Rectal smooth muscle tissue (tissue), 1 donor: ENCODE measurements around the gene CD8B.
"Not testable (repeated sequence)": the region's sequence is repeated elsewhere in the genome, so short reads cannot be mapped to it uniquely, and the experiment has no call there.

Experiments used
- H3K27ac ChIP-seq: one replicate; pipeline ENCODE4 v1.7.0; 2013; ENCODE audit warnings: low read depth, low read length, inconsistent platforms
- H3K27me3 ChIP-seq: one replicate; pipeline ENCODE4 v1.7.0; 2013; ENCODE audit warnings: low read length; ENCODE audit not compliant: control insufficient read depth, insufficient read depth
- H3K36me3 ChIP-seq: one replicate; pipeline ENCODE4 v1.7.0; 2013; ENCODE audit warnings: low read length; ENCODE audit not compliant: control insufficient read depth, insufficient read depth
- H3K4me1 ChIP-seq: one replicate; pipeline ENCODE4 v1.7.0; 2013; ENCODE audit warnings: low read length; ENCODE audit not compliant: control insufficient read depth, insufficient read depth
- H3K4me3 ChIP-seq: one replicate; pipeline ENCODE4 v1.7.0; 2013; ENCODE audit warnings: low read length
- H3K9ac ChIP-seq: one replicate; pipeline ENCODE4 v1.7.0; 2013; ENCODE audit warnings: low read length

The CD8B gene

DNA sequence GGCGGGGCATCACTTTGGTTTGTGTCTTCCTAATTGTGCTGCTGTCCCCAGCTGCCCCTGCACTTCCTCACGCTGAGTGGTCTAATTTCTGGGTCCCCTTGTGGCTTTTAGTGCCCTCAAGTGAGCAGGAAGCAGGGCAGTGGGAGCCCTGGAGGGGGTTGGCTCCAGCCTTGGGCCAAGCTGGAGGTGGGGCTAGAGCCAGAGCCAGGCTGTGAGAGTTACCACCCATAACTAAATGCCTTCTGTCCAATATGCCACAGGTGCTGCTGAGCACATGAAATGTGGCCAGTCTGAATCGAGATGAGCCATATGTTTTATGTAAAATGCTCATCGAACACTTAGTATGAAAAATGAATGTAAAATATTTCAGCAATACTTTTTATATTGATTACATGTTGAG lies 5.2 kb downstream of the CD8B start:
- not testable (repeated sequence) for H3K36me3 ChIP-seq, H3K4me1 ChIP-seq, H3K4me3 ChIP-seq, H3K27me3 ChIP-seq, H3K9ac ChIP-seq, H3K27ac ChIP-seq

DNA sequence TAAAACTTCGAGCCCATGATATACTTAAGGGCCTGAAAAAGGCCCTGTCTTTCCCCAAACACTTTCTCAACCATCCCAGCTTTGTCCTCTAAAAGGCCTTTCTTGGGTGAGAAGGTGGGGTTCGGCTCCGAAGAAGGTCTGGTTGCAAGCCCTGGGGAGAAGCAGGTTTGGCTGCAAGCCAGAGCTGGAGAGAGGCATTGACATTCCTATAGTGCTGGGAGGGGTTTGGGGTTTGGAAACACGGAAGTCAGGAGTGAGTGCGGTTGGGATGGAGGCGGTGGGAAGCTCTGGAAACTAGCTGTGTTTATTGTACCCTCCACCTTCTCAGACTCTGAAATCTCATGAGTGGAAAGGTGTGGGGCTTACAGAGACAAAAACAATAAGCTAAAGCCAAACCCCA lies 5.7 kb downstream of the CD8B start:
- not testable (repeated sequence) for H3K4me3 ChIP-seq, H3K27me3 ChIP-seq, H3K4me1 ChIP-seq, H3K36me3 ChIP-seq, H3K27ac ChIP-seq, H3K9ac ChIP-seq

DNA sequence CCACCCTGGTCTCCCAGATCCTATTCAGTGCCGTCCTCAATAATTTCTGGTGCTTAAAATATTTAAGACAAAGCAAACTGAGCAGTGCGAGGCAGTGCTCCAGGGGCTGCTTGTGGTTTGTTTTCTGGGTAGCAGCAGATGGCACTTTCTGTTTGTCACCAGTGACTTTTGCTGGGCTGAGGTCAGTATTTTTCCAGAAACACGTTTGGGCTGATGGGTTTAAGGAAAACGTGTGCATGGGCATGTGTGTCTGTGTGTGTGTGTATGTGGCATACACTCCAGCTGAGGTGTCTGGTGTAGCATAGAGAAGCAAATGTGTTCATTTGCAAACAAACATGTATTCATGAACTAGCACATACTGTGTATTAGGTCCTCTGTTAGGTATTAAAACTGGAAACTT lies 10.1 kb downstream of the CD8B start:
- not testable (repeated sequence) for H3K36me3 ChIP-seq, H3K9ac ChIP-seq, H3K27ac ChIP-seq, H3K4me3 ChIP-seq, H3K4me1 ChIP-seq, H3K27me3 ChIP-seq

DNA sequence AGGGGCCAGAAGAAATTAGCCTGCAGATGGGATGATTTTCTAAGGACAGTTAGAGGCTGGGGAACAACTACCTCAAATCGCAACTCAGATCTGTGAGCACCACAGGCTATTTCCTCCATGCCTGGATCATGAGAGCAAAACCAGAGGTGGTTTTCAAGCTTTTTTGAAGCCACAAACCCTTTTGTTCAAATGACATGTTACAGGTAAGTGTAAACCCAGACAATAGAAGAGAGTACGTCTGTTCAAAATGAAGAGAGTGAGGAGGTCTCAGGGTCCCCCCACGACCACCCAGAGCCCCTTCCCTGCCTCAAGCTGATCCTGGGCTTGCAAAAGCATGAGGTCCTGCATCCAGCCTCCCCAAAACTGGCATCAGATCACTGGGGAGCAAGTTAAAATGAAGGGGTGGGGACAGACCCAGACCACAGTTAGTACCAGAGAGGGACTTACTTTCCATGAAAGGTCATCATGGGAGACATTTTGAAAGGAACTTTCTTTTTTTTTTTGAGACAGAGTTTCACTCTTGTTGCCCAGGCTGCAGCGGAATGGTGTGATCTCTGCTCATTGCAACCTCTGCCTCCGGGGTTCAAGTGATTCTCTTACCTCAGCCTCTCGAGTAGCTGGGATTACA lies 19.0 kb downstream of the CD8B start:
- not testable (repeated sequence) for H3K4me3 ChIP-seq, H3K27ac ChIP-seq, H3K36me3 ChIP-seq, H3K27me3 ChIP-seq, H3K9ac ChIP-seq, H3K4me1 ChIP-seq

DNA sequence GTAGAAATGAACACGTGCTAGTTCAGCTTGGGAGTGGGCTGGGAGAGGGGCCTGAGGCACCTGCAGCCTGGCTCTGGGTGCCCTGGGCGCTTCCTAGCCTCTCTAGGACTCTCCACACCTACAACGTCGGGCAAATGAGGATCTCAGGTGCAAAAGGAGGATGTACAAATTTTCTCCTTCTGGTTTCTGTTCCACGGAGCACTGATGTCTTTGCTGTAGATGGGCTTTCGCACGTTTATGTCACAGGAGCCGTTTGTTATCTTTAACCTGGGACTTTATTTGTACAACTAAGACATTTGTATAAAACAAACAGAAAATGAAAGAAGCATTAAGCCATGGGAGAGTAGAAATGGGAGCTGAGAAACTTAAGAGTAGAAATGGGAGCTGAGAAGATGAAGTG lies 20.4 kb downstream of the CD8B start:
- not testable (repeated sequence) for H3K36me3 ChIP-seq, H3K27ac ChIP-seq, H3K27me3 ChIP-seq, H3K4me3 ChIP-seq, H3K9ac ChIP-seq, H3K4me1 ChIP-seq

DNA sequence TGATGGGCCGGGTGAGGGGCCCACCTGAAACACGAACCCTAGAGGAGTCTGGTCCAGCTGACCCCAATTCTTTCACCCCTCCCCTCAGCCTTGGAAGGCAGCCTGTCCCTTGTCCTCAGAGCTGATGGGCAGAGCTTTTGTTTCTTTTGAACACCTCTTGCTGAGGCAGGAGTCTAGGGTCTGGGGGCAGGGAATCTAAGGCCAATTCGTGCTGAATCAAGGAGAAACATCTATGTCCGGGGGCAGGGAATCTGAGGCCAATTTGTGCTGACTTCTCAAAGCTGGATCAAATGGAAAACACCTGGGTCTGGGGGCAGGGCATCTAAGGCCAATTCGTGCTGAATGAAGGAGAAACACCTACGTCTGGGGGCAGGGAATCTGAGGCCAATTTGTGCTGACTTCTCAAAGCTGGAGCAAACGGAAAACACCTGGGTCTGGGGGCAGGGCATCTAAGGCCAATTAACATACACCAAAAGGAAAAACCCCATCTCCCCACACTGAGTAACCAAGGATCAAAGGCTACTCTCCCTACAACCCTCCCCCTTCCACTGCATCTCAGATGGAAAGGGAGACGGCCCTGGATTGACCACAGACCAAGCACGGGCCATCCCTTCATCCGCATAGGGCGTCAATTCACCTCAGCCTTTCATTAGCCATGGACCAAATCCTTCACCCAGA lies 21.7 kb downstream of the CD8B start:
- H3K9ac ChIP-seq, H3K4me1 ChIP-seq, H3K36me3 ChIP-seq, H3K4me3 ChIP-seq, H3K27ac ChIP-seq, H3K27me3 ChIP-seq: not testable (repeated sequence)

DNA sequence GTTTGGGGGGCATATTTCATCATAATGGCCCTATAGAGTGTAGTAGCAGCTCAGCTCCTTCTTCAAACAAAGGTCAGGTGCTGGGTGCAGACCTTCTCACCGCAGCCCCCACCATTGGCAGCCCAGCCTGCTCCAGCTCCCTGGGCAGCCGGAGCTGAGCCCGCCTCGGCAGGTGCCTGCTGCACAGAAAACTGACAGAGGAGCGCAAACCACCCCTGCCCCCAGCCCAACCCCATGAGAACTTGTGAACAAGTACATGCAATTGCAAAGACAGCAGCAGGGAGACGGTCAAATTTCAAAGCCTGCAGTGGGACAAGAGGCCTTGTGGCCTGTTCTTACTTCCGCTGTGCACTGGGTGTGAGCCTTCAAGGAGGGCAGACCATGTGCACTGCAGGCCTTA lies 22.2 kb downstream of the CD8B start:
- not testable (repeated sequence) for H3K27me3 ChIP-seq, H3K36me3 ChIP-seq, H3K4me3 ChIP-seq, H3K27ac ChIP-seq, H3K9ac ChIP-seq, H3K4me1 ChIP-seq

DNA sequence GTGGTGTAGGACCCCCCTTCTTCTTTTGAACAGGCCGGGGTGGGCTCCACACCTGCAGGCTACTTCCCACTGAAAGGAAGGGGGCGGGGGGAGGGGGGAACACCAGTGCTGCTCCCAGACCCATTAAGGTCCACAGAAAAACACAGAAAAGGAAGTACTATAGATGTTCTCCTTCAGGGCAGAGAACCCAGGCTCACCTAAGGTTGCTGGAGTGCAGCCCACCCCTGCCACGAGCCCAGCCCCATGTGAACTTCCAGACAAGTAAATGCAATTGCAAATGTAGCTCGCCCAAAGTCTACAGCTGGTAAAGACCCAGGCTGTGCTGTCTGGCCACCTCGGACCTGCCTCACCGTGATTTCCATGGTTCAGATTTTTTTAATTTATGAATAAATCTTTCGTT lies 24.0 kb downstream of the CD8B start:
- not testable (repeated sequence) for H3K36me3 ChIP-seq, H3K4me3 ChIP-seq, H3K4me1 ChIP-seq, H3K9ac ChIP-seq, H3K27ac ChIP-seq, H3K27me3 ChIP-seq

DNA sequence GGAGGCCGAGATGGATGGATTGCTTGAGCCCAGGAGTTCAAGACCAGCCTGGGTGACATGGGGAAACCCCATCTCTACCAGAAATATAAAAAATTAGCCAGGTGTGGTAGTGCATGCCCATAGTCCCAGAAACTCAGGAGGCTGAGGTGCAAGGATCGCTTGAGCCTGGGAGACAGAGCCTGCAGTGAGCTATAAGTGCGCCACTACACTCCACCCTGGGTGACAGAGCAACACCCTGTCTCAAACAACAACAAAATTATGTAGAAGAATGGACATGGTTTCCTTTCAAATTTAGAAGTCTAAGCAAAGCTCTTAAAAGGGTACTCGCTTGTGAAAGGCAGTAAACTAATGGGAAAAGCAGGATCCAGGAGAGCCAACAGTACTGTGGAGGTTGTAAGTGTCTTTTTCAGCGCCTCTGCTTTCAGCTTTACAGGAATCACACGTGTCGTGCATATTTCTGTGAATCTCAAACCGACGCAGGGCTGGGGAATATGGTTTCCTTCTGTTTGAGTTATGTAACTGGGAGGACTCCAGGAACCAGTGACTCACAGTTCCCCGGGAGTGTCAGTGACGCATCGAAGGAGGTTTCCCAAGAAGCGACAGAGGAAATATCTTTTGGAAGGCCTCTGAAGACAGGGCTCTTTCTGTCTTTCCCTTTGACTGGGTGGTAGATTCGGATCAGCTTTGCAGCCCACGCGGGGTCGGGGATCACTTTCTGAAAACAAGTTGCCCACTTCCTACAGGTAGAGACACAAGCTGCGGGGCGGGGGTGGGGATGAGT lies 24.6 kb downstream of the CD8B start:
- H3K27me3 ChIP-seq, H3K9ac ChIP-seq, H3K36me3 ChIP-seq, H3K4me3 ChIP-seq, H3K4me1 ChIP-seq: not testable (repeated sequence)
- peak overlapping the region; percentile 61 for H3K27ac ChIP-seq

DNA sequence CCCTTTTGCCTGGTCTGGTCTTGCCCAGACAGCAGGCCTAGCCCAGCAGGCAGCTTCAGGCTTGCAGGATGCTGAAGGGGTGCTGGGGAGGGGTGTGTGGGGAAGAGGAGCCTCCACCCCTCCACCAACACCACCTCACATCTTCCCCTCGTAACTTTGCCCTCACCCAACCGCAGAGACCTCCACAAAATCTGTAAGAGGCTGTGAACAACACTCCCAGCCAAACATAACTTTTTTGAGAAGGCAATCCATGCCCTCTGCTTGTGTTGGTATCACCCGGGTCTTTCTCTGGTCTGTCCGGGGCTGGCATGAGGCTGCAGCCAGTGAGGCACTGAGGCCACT lies 26.2 kb downstream of the CD8B start:
- H3K36me3 ChIP-seq, H3K4me3 ChIP-seq, H3K4me1 ChIP-seq, H3K27me3 ChIP-seq, H3K9ac ChIP-seq, H3K27ac ChIP-seq: not testable (repeated sequence)

DNA sequence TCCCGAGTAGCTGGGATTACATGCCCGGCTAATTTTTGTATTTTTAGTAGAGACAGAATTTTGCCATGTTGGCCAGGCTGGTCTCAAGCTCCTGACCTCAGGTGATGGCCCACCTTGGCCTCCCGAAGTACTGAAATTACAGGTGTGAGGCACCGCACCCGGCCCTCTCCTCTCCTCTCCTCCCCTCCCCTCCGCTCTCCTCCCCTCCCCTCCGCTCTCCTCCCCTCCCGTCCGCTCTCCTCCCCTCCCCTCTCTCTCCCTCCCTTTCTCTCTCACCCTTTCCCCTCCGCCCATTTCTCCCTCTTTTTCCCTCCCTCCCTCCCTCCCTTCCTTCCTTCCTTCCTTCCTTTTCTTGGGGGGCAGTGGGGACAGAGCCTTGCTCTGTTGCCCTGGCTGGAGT lies 28.4 kb downstream of the CD8B start:
- Histone ChIP-seq H3K4me1 (no peaks in the 10 kb centered on the region), H3K4me3 (no peak overlapping the region), H3K9ac (no peak overlapping the region), H3K36me3 (no peaks in the 10 kb centered on the region), H3K27me3 (no peaks in the 10 kb centered on the region), H3K27ac (no peak overlapping the region)

DNA sequence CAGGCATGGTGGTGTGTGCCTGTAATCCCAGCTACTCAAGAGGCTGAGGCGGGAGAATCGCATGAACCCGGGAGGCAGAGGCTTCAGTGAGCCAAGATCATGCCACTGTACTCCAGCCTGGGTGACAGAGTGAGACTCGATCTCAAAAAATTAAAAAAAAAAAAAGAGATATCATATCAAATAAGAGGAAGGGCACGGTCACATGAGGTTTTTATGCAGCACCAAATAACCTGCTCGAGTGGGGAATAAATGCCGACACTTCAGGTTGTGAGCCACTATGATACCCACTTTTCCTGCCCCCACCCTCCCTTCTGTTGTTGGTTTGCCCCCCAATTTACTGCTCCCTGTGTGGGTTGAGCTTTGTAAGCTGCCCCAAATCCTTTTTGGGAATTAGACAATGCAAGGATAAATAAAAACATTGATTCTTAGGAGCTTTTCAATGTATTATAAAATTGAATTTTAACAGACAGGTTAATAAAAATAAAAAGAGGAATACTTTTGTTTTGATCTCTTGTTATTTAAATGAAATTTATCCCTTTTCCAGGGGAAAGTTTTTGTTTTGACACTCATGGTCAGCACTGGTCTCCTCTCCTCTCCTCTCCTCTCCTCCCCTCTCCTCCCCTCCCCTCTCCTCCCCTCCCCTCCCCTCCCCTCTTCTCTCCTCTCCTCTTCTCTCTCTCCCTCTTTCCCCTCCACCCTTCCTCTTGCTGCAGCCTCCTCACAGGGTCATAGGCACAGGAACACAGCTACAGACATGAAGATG lies 29.2 kb downstream of the CD8B start:
- Histone ChIP-seq H3K4me3 (no peak overlapping the region), H3K36me3 (no peaks in the 10 kb centered on the region), H3K4me1 (no peaks in the 10 kb centered on the region), H3K27me3 (no peaks in the 10 kb centered on the region), H3K9ac (no peak overlapping the region), H3K27ac (no peak overlapping the region)
